GM12801 (cell line): ENCODE results near the gene CSRP2.

Experiments used
- CTCF ChIP-seq: IDR thresholded peaks from one replicate; pipeline ENCODE4 v1.5.1; 2011; ENCODE audit warnings: control low read depth; ENCODE audit not compliant: insufficient read length; ENCODE audit errors: extremely low read depth

Gene CSRP2

GRCh38 chr12:76871082-76871481 is 7.7 kb downstream of the CSRP2 start:
- TF ChIP-seq CTCF, result no peak

- no peak for TF ChIP-seq CTCF
These were observed 12.1 kb downstream of the CSRP2 start for GRCh38 chr12:76866726-76867125.

GRCh38 chr12:76866151-76866567 is 12.7 kb downstream of the CSRP2 start:
- TF ChIP-seq CTCF, result no peak

GRCh38 chr12:76864791-76865400 is 13.9 kb downstream of the CSRP2 start:
- no peak for TF ChIP-seq CTCF

- TF ChIP-seq CTCF, result no peak
These were observed 15.0 kb downstream of the CSRP2 start for GRCh38 chr12:76863837-76864236.

- TF ChIP-seq CTCF, result no peak
These were observed 15.7 kb downstream of the CSRP2 start for GRCh38 chr12:76863005-76863670.

GRCh38 chr12:76860256-76860655 is 18.6 kb downstream of the CSRP2 start:
- no peak for TF ChIP-seq CTCF
